Omental fat pad (tissue), 4 donors: ENCODE data around the gene SPIRE2. TPM values are rescaled to one million over a fixed set of nuclear protein-coding genes. Genes with fewer than 3 reads are reported as not detected.

ENCODE experiments used
- ATAC-seq: fragments of 150-250 bp; one replicate; pipeline ENCODE4 v1.9.1; 2016; ENCODE audit warnings: mild to moderate bottlenecking, moderate library complexity; ENCODE audit not compliant: low FRiP score
- DNase-seq: peaks from one replicate; pipeline ENCODE4 v3.0.0-alpha.2; 2019; ENCODE audit warnings: low spot score
- total RNA-seq, 4 donors: library from RNA; depleted of rRNA; stranded (reverse); fragments of >200 nt; gene quantifications; one replicate each; pipeline ENCODE4 v1.1.0, GENCODE V29; 2016
- TF ChIP-seq, protein P1 (sequence below), 3 donors: fragments of 450-650 bp; IDR thresholded peaks; one replicate each; pipeline ENCODE4 v1.5.1; 2016 to 2017; ENCODE audit warnings: antibody characterized with exemption in 3 of 3, mild to moderate bottlenecking in 3 of 3, moderate library complexity in 2 of 3

Gene SPIRE2
- total RNA-seq, 4 donors from 2014 or later: 2.4 to 4.8 (median 3.2) TPM

DNA sequence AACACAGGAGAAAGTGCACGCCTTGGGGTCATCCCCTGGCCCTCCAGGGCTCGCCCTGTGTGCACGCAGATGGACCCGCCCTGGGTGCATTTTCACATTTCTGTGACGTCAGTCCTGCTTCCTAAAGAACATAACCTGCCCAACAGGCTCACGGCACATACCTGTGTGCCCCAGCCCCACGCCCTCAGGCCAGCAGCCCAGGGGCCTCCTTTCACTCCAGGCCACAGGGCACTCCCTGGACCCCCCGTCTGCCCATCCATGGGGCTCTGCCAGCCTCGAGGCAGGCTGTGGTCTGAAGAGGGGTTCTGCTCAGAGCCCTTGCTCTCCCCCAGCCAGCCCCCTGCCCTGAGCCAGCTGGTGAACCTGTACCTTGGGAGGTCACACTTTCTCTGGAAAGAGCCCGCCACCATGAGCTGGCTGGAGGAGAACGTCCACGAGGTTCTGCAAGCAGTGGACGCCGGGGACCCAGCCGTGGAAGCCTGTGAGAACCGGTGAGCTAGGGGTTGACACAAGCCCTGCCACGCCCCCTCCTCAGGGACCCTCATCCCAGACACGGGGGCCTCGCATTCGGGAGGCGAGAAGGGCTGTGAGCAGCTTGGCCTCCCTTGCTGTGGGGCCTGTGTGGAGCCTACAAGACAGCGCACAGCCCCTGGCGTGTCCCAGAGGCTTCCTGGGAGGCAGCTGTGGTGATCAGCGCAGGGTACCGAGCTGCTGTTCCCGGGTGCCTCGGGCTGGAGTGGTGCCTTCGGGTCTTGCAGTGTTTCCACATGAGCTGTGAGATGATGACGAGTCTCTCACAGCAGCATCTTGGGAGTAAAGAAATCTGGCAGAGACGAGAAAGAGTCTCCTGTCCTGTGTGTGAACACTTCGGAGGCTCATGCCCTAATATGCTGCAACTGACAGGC, 76.6 kb downstream of the SPIRE2 start:
- ATAC-seq: no peak
- TF ChIP-seq, protein P1, sequence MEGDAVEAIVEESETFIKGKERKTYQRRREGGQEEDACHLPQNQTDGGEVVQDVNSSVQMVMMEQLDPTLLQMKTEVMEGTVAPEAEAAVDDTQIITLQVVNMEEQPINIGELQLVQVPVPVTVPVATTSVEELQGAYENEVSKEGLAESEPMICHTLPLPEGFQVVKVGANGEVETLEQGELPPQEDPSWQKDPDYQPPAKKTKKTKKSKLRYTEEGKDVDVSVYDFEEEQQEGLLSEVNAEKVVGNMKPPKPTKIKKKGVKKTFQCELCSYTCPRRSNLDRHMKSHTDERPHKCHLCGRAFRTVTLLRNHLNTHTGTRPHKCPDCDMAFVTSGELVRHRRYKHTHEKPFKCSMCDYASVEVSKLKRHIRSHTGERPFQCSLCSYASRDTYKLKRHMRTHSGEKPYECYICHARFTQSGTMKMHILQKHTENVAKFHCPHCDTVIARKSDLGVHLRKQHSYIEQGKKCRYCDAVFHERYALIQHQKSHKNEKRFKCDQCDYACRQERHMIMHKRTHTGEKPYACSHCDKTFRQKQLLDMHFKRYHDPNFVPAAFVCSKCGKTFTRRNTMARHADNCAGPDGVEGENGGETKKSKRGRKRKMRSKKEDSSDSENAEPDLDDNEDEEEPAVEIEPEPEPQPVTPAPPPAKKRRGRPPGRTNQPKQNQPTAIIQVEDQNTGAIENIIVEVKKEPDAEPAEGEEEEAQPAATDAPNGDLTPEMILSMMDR (IDR thresholded peaks at IDR 0.05): no peak
- DNase-seq: no peak

DNA sequence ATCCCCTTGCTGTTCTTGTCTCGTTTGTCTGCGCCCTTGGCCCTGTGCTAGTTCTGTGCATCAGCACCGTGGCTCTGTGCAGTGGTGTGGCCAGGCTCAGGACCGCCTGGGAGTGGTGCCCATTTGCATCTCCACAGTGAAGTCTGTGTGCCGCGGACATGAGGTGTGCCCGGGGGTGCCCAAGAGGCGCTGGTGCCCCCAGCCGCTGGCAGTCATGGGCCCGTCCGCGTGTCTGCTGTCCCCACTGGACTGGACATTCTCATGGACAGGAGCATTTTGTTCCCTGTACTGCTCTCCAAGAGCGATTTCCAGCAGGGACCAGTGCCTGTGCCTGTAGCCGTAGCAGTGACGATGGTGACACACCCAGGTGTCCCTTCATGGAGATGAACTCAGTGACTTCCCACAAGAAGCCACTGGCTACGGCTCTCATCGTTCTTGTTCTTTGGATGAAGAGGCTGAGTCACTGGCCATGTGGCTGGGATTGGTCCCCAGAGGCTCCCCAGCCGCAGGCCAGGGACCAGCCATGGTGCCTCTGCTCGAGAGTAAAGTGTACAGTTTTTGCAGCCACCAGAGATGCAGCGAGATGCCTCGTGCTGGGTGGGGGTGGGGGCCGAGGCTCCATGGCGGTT, 77.3 kb downstream of the SPIRE2 start:
- DNase-seq: no peak
- TF ChIP-seq, protein P1 (IDR thresholded peaks at IDR 0.05): no peak
- no peak for ATAC-seq

DNA sequence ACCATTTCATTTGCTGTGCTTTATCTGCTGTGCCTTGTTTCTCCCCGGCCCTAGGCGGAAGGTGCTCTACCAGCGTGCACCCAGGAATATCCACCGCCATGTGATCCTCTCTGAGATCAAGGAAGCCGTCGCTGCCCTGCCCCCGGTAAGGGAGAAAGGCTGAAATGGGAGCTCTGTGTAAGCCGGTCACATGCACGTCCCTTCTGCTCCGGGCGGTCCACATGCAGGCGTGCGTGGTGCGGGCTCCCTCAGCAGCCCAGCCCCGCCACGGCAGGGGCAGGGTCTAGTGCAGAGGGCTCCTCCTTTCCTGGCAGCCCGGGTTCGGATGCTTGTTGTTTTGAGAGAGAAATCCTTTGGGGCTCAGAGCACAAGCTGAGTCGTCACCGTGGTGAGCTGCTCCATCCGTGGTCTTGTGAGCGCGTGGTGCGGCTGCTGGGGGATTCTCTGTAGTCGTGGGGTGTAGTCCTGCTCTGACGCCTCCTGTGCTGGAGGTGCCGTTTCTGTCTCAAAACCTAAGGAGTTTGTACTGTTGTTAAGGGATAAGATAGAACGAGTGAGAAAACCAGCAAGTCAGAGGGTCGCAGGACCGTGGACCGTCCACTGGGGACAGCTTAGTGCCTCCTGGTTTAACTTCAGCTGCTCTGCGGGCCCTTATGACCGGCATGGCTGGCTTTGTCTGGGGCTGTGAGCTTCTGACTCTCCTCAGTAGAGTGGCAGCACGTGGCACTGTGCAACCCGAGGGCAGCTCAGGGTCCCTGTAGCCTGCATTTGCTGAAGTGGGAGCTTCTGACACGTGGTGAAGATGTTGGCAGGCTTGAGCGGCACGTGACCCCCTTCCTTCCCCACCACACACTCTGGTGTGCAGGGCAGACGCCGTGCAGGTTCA, 78.1 kb downstream of the SPIRE2 start:
- ATAC-seq (no peak), DNase-seq (no peak)
- TF ChIP-seq, protein P1 (IDR thresholded peaks at IDR 0.05): no peak

DNA sequence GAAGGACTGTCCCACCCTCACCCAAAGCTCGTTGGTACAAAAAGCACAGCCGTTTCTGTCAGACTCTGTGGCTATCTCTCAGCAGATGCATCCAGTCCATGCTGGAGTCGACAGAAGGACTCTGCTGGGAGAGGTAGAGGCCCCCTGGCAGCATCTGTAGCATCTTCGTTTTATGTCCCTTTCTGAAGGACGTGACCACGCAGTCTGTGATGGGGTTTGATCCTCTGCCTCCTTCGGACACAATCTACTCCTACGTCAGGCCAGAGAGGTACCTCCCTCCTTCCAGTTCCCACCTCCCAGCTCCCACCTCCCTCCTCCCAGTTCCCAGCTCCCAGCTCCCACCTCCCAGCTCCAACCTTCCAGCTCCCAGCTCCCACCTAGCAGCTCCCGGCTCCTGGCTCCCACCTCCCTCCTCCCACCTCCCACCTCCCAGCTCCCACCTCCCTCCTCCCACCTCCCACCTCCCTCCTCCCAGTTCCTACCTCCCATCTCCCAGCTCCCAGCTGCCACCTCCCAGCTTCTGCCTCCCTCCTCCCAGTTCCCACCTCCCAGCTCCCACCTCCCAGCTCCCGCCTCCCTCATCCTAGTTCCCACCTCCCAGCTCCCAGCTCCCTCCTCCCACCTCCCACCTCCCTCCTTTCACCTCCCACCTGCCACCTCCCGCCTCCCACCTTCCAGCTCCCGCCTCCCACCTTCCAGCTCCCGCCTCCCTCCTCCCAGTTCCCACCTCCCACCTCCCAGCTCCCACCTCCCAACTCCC, 79.0 kb downstream of the SPIRE2 start:
- DNase-seq (no peak), ATAC-seq (no peak)
- TF ChIP-seq, protein P1 (IDR thresholded peaks at IDR 0.05): no peak

DNA sequence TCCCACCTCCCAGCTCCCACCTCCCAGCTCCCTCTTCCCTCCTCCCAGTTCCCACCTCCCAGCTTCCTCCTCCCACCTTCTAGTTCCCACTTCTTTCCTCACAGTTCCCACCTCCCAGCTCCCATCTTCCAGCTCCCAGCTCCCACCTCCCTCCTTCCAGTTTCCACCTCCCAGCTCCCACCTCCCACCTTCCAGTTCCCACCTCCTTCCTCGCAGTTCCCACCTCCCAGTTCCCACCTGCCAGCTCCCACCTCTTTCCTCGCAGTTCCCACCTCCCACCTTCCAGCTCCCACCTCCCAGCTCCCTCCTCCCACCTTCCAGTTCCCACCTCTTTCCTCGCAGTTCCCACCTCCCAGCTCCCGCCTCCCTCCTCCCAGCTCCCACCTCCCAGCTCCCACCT, 80.0 kb downstream of the SPIRE2 start:
- TF ChIP-seq, protein P1 (IDR thresholded peaks at IDR 0.05): no peak
- ATAC-seq (no peak), DNase-seq (no peak)
